ENCODE data around the gene C10orf90. TPM values are rescaled to one million over a fixed set of nuclear protein-coding genes. Genes with fewer than 3 reads are reported as not detected.

Gene C10orf90
- total and polyA plus RNA-seq, 2 of the 8 experiments (the other 6 are each of a cell fraction or from before 2014, with no cell fraction given) = 0.21 TPM; not detected in 1

GRCh38 chr10:126502441-126502840 lies 168.1 kb downstream of the C10orf90 start:
- H2BK5ac ChIP-seq (ENCODE audit: low read depth, low read length) = no peak overlapping the region
- H2BK12ac ChIP-seq (ENCODE audit: low read depth, low read length) = no peak overlapping the region
- CTCF ChIA-PET (ENCODE audit: partially characterized antibody) = interaction anchor here (0.7 to 2.5 kb wide), 4 partner anchors 16 to 568 kb away, joined by 3 to 13 read pairs (median 8); no protein-coding TSS in a partner anchor
- H3K4me2 ChIP-seq (ENCODE audit: insufficient read depth in 1 of 2, low read depth in 2 of 2, low read length in 2 of 2) = no peak overlapping the region
- FAIRE-seq = no peak
- H3K9me3 ChIP-seq (ENCODE audit: insufficient read depth in 2 of 2, low read depth in 1 of 2, low read length in 1 of 2) = no peaks in the 10 kb centered on the region
- no peak overlapping the region for H3K27ac ChIP-seq (ENCODE audit: low read depth, low read length)
- H3K79me2 ChIP-seq (ENCODE audit: control insufficient read depth in 1 of 2, insufficient read depth in 2 of 2, low read length in 2 of 2) = no peaks in the 10 kb centered on the region
- H2AFZ ChIP-seq (ENCODE audit: low read length) = no peak overlapping the region
- no peaks in the 10 kb centered on the region for H3K4me1 ChIP-seq (replicated peaks in 1 of 4; ENCODE audit: control insufficient read depth in 3 of 4, insufficient read depth in 4 of 4, low read length in 3 of 4)
- no peaks in the 10 kb centered on the region for H3K36me3 ChIP-seq (ENCODE audit: control insufficient read depth in 2 of 4, insufficient read depth in 4 of 4, low read length in 3 of 4)
- no peak overlapping the region for H4K91ac ChIP-seq (replicated peaks; ENCODE audit: insufficient read length, low read length)
- no peak overlapping the region for H2BK20ac ChIP-seq (ENCODE audit: low read length)
- no peak overlapping the region for H3K23ac ChIP-seq (ENCODE audit: insufficient read length)
- no peak overlapping the region for H3K14ac ChIP-seq (ENCODE audit: insufficient read length)
- WGBS, 2 experiments (ENCODE audit: extremely low coverage in 1 of 2, insufficient coverage in 1 of 2, insufficient read length in 1 of 2, insufficient replicate concordance in 2 of 2, low coverage in 1 of 2, low lambda C conversion rate in 2 of 2, missing lambda C conversion rate in 1 of 2) = 78% methylated on average over 1 of the region's 1 CpG; no CpG with 5 or more reads in 1 of the 2 experiments
- H3K23me2 ChIP-seq (ENCODE audit: low read depth, low read length) = peaks cover 3% of the 10 kb centered on the region; the same call in 1 of the 2 replicates
- H3K9ac ChIP-seq (replicated peaks in 1 of 4; ENCODE audit: extremely low read depth in 1 of 4, low read depth in 3 of 4, low read length in 3 of 4) = no peak overlapping the region
- no peaks in the 10 kb centered on the region for H3K79me1 ChIP-seq (ENCODE audit: low read depth, low read length)
- no peaks in the 10 kb centered on the region for H3K27me3 ChIP-seq (replicated peaks in 1 of 4; ENCODE audit: control insufficient read depth in 3 of 4, extremely low read depth in 1 of 4, insufficient read depth in 3 of 4, low read length in 3 of 4)
- no peak overlapping the region for H4K5ac ChIP-seq (ENCODE audit: insufficient read length, low read depth, low read length)
- H2BK120ac ChIP-seq (replicated peaks; ENCODE audit: low read depth, low read length) = no peak overlapping the region
- H3K4me3 ChIP-seq (ENCODE audit: extremely low read depth in 1 of 4, insufficient read depth in 2 of 4, low read depth in 3 of 4, low read length in 4 of 4) = no peak overlapping the region
- H2AK5ac ChIP-seq (ENCODE audit: low read depth, low read length) = no peak overlapping the region
- H3K4ac ChIP-seq (replicated peaks; ENCODE audit: insufficient read length, low read depth, low read length) = no peak overlapping the region
- no peak overlapping the region for H3K18ac ChIP-seq (ENCODE audit: extremely low read depth, low read length)
- no peak overlapping the region for H3K56ac ChIP-seq (replicated peaks; ENCODE audit: insufficient read length, low read depth, low read length)
- DNase-seq (ENCODE audit: low read depth in 1 of 2, low spot score in 2 of 2) = no peak
- H2BK15ac ChIP-seq (ENCODE audit: low read length) = no peak overlapping the region
- POLR2A ChIA-PET (ENCODE audit: partially characterized antibody) = no interaction called here
- no peak overlapping the region for H4K8ac ChIP-seq (ENCODE audit: extremely low read depth, insufficient read depth, low read length)
- no peaks in the 10 kb centered on the region for H4K20me1 ChIP-seq (replicated peaks in 1 of 2; ENCODE audit: control insufficient read depth in 1 of 2, insufficient read depth in 2 of 2, low read length in 2 of 2)
- TF ChIP-seq HDAC2 (IDR thresholded peaks at IDR 0.05; ENCODE audit: borderline replicate concordance in 1 of 2, low read depth in 2 of 2, low read length in 2 of 2) = no peak
- no peak for TF ChIP-seq KDM1A (IDR thresholded peaks at IDR 0.05; ENCODE audit: borderline replicate concordance, low read length)
- no peak for TF ChIP-seq JUN (IDR thresholded peaks at IDR 0.05; ENCODE audit: low read depth, low read length)
- no peak for TF ChIP-seq SUZ12 (IDR thresholded peaks at IDR 0.05; ENCODE audit: low read length)
- TF ChIP-seq BCL11A (IDR thresholded peaks at IDR 0.05; ENCODE audit: low read depth in 2 of 2, low read length in 2 of 2) = no peak

All from H1 (cell line).